ENCODE data around the gene BEGAIN.

Gene BEGAIN

DNA sequence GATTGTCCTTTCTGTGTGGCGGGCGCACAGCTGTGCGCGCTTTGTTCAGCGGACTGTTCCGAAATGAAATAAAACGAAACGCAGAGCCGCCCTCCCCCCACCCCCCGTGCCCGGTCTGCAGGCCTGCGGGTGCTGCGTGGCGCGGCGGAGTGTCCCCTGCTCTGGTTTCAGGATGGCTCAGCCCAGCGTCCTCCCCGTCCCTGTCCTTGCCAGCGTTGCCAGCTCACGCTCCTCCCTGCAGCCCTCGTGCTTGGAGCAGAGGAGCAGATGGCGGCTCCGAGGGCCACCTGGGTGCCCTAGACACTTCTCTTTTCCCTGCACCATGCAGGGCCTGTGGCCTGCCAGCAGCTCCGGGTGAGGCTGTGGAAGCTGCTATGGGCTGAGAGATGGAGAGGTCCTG lies 17.5 kb upstream of the BEGAIN start:
- Histone ChIP-seq H3K4me1 (ENCODE audit: control insufficient read depth, low read depth, low read length) (no peaks in the 10 kb centered on the region), H3K9me3 (ENCODE audit: control insufficient read depth, low read depth, low read length) (no peaks in the 10 kb centered on the region), H3K4me3 (ENCODE audit: low read length) (no peak overlapping the region), H3K27me3 (ENCODE audit: control insufficient read depth, insufficient read depth, low read length) (no peaks in the 10 kb centered on the region), H3K9ac (ENCODE audit: low read length) (no peak overlapping the region), H3K27ac (ENCODE audit: low read length) (no peak overlapping the region), H3K36me3 (ENCODE audit: control insufficient read depth, low read depth, low read length) (no peaks in the 10 kb centered on the region)

DNA sequence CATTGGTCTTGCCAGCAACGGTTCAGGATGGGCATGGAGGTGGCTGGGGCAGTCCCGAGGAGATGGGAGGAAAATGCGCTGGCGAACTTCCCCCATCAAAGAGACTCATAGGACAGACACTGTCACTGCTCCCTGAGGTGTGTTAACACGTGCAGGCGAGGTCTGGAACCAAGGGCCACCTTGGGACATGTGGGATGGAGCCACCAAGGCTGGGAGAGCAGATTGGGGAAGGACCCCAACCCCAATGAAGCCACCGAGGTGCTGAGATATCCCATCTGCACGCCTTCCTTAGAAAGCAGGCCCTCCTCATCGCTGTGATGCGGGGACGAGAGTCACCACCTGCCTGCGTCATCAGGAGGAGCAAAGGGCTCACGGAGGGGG lies 16.9 kb upstream of the BEGAIN start:
- Histone ChIP-seq H3K4me1 (ENCODE audit: control insufficient read depth, low read depth, low read length) (no peaks in the 10 kb centered on the region), H3K27ac (ENCODE audit: low read length) (no peak overlapping the region), H3K9me3 (ENCODE audit: control insufficient read depth, low read depth, low read length) (no peaks in the 10 kb centered on the region), H3K9ac (ENCODE audit: low read length) (no peak overlapping the region), H3K27me3 (ENCODE audit: control insufficient read depth, insufficient read depth, low read length) (no peaks in the 10 kb centered on the region), H3K4me3 (ENCODE audit: low read length) (no peak overlapping the region), H3K36me3 (ENCODE audit: control insufficient read depth, low read depth, low read length) (no peaks in the 10 kb centered on the region)

DNA sequence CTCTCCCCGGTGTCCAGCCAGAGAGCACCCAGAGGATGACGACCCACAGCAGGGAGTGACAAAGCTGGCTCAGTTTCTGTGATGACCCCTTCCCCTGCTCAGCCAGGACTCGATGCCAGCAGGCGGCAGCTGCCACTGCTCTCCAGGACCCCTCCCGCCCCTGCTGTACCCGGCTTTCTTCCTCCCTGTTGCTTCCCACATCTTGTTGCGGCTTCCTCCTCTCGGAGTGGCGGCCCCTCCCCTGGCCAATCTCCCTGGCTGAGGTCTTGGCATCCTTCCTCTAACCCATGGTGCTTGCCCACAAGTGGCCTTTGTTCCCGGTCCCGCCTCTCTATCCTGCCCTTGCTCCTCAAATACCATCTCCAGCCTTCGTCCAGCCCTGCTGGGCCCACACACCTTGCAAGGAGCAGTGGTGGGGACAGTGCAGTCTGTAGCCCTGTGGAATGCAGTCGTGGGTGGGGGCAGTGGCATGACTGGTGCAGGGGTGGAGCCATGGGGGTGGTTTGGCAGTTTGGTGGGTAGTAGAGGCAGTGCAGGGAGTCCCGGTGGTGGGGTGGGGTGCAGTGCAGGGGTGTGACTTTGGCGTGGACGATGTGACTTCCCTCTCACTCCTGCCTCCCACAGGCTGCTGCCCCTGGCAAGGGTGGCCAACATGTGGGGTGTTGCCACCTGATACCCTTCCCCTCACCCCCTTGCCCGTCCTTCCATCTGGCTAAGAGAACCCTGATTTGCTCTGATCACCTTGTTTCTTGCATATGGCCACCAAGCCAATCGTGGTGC lies 16.3 kb upstream of the BEGAIN start:
- Histone ChIP-seq H3K27me3 (ENCODE audit: control insufficient read depth, insufficient read depth, low read length) (no peaks in the 10 kb centered on the region), H3K36me3 (ENCODE audit: control insufficient read depth, low read depth, low read length) (no peaks in the 10 kb centered on the region), H3K27ac (ENCODE audit: low read length) (no peak overlapping the region), H3K4me1 (ENCODE audit: control insufficient read depth, low read depth, low read length) (no peaks in the 10 kb centered on the region), H3K4me3 (ENCODE audit: low read length) (no peak overlapping the region), H3K9me3 (ENCODE audit: control insufficient read depth, low read depth, low read length) (no peaks in the 10 kb centered on the region), H3K9ac (ENCODE audit: low read length) (no peak overlapping the region)

DNA sequence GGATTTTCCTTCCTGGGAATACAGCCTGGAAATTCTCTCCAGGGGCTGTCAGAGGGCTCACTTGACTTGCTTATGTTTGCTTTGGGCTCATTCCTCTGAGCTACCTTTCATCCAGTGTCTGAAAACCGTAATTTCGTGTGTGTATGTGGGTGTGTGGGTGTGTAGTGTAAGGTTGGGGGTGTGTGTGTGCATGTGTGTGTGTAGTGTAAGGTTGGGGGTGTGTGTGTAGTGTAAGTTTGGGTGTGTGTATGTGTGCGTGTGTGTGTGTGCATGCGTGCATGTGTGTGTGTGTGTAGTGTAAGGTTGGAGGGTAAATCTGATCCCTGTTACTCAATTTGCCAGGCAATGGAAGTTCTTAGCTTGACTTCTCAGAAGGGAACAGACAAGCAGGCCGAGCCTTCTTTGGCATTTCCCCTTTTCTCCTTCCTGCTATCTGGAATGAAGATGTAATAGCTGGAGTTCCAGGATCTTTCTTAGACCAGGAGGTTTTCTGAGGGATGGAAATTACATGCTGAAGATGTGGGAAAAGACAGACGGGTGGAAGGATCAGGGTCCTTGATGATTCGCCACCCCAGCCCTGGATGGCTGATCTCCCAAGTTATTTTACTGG lies 15.5 kb upstream of the BEGAIN start:
- no peak overlapping the region for H3K27ac ChIP-seq (ENCODE audit: low read length)
- no peaks in the 10 kb centered on the region for H3K4me1 ChIP-seq (ENCODE audit: control insufficient read depth, low read depth, low read length)
- no peak overlapping the region for H3K9ac ChIP-seq (ENCODE audit: low read length)
- H3K27me3 ChIP-seq (ENCODE audit: control insufficient read depth, insufficient read depth, low read length) = no peaks in the 10 kb centered on the region
- H3K4me3 ChIP-seq (ENCODE audit: low read length) = no peak overlapping the region
- H3K36me3 ChIP-seq (ENCODE audit: control insufficient read depth, low read depth, low read length) = no peaks in the 10 kb centered on the region
- H3K9me3 ChIP-seq (ENCODE audit: control insufficient read depth, low read depth, low read length) = no peaks in the 10 kb centered on the region

DNA sequence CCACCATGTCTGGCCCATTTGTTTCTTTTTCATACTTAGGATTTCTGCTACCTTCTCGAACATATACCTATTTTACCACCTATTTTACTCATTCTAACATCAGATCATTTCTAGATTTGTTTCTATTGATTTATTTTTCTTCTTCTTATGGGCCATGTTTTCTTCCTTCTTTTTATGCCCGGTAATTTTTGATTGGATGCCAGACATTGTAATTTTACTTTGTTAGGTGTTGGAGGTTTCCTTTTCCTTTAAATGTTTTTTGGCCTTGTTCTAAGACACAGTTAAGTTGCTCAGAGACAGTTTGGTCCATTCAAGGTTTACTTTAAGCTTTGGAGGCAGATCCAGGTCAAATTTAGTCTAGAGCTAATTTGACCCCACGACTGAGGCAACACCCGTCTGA lies 14.7 kb upstream of the BEGAIN start:
- Histone ChIP-seq H3K27me3 (ENCODE audit: control insufficient read depth, insufficient read depth, low read length) (no peaks in the 10 kb centered on the region), H3K9me3 (ENCODE audit: control insufficient read depth, low read depth, low read length) (no peaks in the 10 kb centered on the region), H3K27ac (ENCODE audit: low read length) (no peak overlapping the region), H3K36me3 (ENCODE audit: control insufficient read depth, low read depth, low read length) (no peaks in the 10 kb centered on the region), H3K4me3 (ENCODE audit: low read length) (no peak overlapping the region), H3K9ac (ENCODE audit: low read length) (no peak overlapping the region), H3K4me1 (ENCODE audit: control insufficient read depth, low read depth, low read length) (no peaks in the 10 kb centered on the region)

DNA sequence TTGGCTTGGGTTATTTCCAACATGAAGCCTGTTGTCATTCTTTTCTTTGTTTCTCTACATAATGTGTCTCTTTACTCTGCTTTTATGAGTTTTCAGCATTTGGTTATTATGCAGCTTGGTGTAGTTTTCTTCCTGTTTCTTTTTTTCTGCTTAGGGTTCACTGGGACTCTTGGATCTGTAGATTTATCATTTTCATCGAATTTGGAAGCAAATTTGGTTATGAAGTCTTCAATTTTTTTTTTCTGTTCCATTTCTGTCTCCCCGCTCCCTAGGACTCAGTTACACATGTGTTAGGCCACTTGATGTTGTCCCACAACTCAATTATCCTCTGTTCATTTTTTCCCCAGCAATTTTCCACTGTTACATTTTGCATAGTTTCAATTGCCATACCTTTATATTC lies 13.8 kb upstream of the BEGAIN start:
- H3K4me1 ChIP-seq (ENCODE audit: control insufficient read depth, low read depth, low read length) = no peaks in the 10 kb centered on the region
- H3K9me3 ChIP-seq (ENCODE audit: control insufficient read depth, low read depth, low read length) = no peaks in the 10 kb centered on the region
- H3K9ac ChIP-seq (ENCODE audit: low read length) = no peak overlapping the region
- H3K4me3 ChIP-seq (ENCODE audit: low read length) = no peak overlapping the region
- no peak overlapping the region for H3K27ac ChIP-seq (ENCODE audit: low read length)
- H3K36me3 ChIP-seq (ENCODE audit: control insufficient read depth, low read depth, low read length) = no peaks in the 10 kb centered on the region
- no peaks in the 10 kb centered on the region for H3K27me3 ChIP-seq (ENCODE audit: control insufficient read depth, insufficient read depth, low read length)

DNA sequence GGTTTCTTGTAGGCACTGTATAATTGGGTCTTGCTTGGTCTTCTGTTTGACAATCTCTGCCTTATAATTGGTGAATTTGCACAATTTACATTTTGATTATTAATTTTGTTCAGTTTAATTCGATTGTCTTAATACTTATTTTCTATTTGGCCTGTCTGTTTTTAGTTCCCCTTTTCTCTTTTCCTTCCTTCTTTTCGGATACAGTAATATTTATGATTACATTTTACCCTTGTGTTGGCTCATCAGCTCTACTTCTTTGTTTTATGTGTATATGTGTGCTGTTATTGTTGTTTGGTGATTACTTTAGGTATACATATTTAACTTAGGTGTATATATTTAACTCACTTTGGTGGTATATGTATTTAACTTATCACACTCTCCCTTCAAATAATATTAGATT lies 12.8 kb upstream of the BEGAIN start:
- Histone ChIP-seq H3K27me3 (ENCODE audit: control insufficient read depth, insufficient read depth, low read length) (no peaks in the 10 kb centered on the region), H3K27ac (ENCODE audit: low read length) (no peak overlapping the region), H3K9ac (ENCODE audit: low read length) (no peak overlapping the region), H3K4me1 (ENCODE audit: control insufficient read depth, low read depth, low read length) (no peaks in the 10 kb centered on the region), H3K4me3 (ENCODE audit: low read length) (no peak overlapping the region), H3K36me3 (ENCODE audit: control insufficient read depth, low read depth, low read length) (no peaks in the 10 kb centered on the region), H3K9me3 (ENCODE audit: control insufficient read depth, low read depth, low read length) (no peaks in the 10 kb centered on the region)

DNA sequence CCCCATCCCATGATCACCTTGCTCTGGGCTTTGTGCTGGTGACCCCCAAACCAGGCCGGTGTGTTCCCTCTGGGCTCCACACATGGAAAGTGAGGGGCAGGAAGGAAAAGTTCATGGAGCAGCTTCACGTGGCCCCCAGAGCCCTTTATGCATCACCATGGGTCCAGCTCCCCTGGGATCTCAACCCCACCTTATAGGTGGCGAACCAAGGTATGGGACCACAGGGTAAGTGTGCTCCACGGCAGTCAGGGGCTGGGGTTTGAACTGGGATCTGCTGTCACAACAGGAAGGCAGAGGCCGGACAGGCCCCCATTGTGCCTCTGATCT lies 7.4 kb upstream of the BEGAIN start:
- Histone ChIP-seq H3K4me3 (ENCODE audit: low read length) (no peak overlapping the region), H3K36me3 (ENCODE audit: control insufficient read depth, low read depth, low read length) (no peaks in the 10 kb centered on the region), H3K9ac (ENCODE audit: low read length) (no peak overlapping the region), H3K27ac (ENCODE audit: low read length) (no peak overlapping the region), H3K27me3 (ENCODE audit: control insufficient read depth, insufficient read depth, low read length) (peaks cover 7% of the 10 kb centered on the region), H3K4me1 (ENCODE audit: control insufficient read depth, low read depth, low read length) (no peaks in the 10 kb centered on the region), H3K9me3 (ENCODE audit: control insufficient read depth, low read depth, low read length) (no peaks in the 10 kb centered on the region)

DNA sequence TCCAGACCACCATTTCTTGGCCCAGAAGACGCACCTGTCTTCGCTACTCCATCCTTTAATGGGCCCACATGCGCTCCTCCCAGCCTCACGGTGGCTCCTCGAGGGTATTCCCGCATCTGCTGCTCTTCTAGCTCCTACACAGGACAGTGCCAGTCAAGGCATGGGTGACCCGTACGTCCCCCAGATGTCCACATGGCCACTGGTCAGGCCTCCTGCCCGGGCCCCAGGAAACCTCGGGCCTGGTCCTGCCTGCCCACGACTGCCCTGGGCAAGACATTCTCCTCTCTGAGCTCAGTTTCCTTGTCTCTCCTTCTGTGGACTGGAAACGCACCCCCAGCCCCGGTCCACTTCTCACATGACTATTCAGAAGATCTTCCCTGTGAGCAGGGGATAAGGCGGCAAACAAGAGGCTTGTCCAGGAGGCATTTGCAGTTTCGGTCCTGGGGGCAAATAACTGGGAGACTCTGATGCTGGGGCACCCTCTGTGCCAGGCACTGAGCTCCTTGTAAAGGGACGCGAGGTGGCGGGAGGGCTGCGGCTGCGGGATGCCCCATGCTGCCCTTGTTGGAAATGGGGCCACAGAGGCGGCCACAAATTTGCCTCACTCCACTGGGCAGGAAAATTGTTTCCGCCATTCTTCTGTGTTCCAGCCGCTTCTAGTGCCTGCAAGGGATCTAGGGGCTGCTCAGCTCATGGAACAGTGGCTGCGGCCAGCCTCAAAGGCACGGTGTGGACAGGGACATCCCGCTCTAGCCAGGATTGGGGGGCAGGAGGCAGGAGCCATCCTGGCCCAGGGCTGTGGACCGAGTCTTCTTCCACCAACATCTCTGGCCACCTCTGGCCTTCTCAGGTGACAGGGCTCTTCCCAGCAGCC lies 6.8 kb upstream of the BEGAIN start:
- Histone ChIP-seq H3K9ac (ENCODE audit: low read length) (no peak overlapping the region), H3K27me3 (ENCODE audit: control insufficient read depth, insufficient read depth, low read length) (peaks cover 10% of the 10 kb centered on the region), H3K4me1 (ENCODE audit: control insufficient read depth, low read depth, low read length) (no peaks in the 10 kb centered on the region), H3K9me3 (ENCODE audit: control insufficient read depth, low read depth, low read length) (no peaks in the 10 kb centered on the region), H3K36me3 (ENCODE audit: control insufficient read depth, low read depth, low read length) (no peaks in the 10 kb centered on the region), H3K27ac (ENCODE audit: low read length) (no peak overlapping the region), H3K4me3 (ENCODE audit: low read length) (no peak overlapping the region)

DNA sequence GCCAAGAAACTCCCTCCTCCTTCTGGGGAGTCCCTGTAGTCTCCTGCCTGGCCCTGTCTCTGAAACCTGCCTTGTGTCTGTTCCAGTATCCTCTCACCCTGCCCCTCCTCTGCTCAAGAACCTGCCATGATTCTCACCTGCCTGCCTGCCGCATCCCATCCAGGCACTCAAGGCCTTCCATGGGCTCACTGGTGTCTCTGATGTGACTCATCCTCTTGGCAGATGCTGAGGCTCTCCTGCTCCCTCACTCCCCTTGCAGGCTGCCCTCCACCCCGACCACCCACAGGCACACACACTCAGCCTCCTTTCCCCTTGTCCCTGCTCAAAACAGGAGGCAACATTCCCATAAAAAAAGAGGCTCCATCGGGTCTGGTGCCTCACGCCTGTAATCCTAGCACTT lies 5.8 kb upstream of the BEGAIN start:
- Histone ChIP-seq H3K27me3 (ENCODE audit: control insufficient read depth, insufficient read depth, low read length) (peaks cover 20% of the 10 kb centered on the region), H3K27ac (ENCODE audit: low read length) (no peak overlapping the region), H3K9me3 (ENCODE audit: control insufficient read depth, low read depth, low read length) (no peaks in the 10 kb centered on the region), H3K4me3 (ENCODE audit: low read length) (no peak overlapping the region), H3K4me1 (ENCODE audit: control insufficient read depth, low read depth, low read length) (no peaks in the 10 kb centered on the region), H3K9ac (ENCODE audit: low read length) (no peak overlapping the region), H3K36me3 (ENCODE audit: control insufficient read depth, low read depth, low read length) (no peaks in the 10 kb centered on the region)

DNA sequence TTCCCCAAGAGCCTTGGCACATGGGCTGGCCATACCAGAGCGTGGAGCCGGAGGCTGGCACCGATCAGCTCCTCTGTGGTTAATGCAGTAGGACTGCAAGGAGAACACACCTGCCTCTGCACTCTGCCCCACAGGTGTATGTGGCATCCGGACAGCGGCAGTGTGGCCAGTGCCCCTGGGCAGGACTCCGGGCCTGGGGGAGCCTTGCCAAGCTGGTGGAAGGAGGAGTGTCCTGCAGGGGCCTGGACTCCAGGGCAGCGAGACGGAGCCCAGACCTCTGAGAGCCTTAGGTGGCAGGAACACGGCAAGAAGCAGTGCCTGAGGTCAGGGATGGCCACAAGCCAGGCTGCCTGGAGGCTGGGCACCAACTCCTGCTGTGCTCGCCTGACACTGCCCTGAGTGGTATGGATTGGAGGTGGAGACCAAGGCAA lies 5.3 kb upstream of the BEGAIN start:
- Histone ChIP-seq H3K27me3 (ENCODE audit: control insufficient read depth, insufficient read depth, low read length) (peaks cover 25% of the 10 kb centered on the region), H3K36me3 (ENCODE audit: control insufficient read depth, low read depth, low read length) (no peaks in the 10 kb centered on the region), H3K9ac (ENCODE audit: low read length) (no peak overlapping the region), H3K27ac (ENCODE audit: low read length) (no peak overlapping the region), H3K4me1 (ENCODE audit: control insufficient read depth, low read depth, low read length) (no peaks in the 10 kb centered on the region), H3K9me3 (ENCODE audit: control insufficient read depth, low read depth, low read length) (no peaks in the 10 kb centered on the region), H3K4me3 (ENCODE audit: low read length) (no peak overlapping the region)
